GM21619 (cell line): ENCODE measurements around the gene RAB33B.
"Not testable (repeated sequence)": the region's sequence is repeated elsewhere in the genome, so short reads cannot be mapped to it uniquely, and the experiment has no call there.

ENCODE experiments used
- ATAC-seq: cut with Tn5 transposase; IDR thresholded peaks from one replicate; pipeline ENCODE4 v1.9.1; 2021; ENCODE audit not compliant: unreplicated experiment

Gene RAB33B

GRCh38 chr4:139454111-139455045 is at the start of gene RAB33B:
Gene RAB33B (plus strand): TSS chr4:139454121. CDS start chr4:139454196, 75 bp downstream.
- ATAC-seq = peak; percentile 3

GRCh38 chr4:139410312-139410711 is 43.6 kb upstream of the RAB33B start:
- no peak for ATAC-seq

- not testable (repeated sequence) for ATAC-seq
These were observed 39.2 kb upstream of the RAB33B start for GRCh38 chr4:139414671-139415210.

GRCh38 chr4:139416073-139416673 is 37.7 kb upstream of the RAB33B start:
- ATAC-seq = peak; percentile 55

GRCh38 chr4:139419388-139419914 is 34.5 kb upstream of the RAB33B start:
- ATAC-seq = peak; percentile 78

- no peak for ATAC-seq
These were observed 33.3 kb upstream of the RAB33B start for GRCh38 chr4:139420652-139421051.

GRCh38 chr4:139436122-139436521 is 17.8 kb upstream of the RAB33B start:
- no peak for ATAC-seq

- no peak for ATAC-seq
These were observed 15.8 kb upstream of the RAB33B start for GRCh38 chr4:139438141-139438540.

GRCh38 chr4:139441029-139441428 is 12.9 kb upstream of the RAB33B start:
- ATAC-seq = no peak

- no peak for ATAC-seq
These were observed 10.3 kb upstream of the RAB33B start for GRCh38 chr4:139443661-139444060.

- not testable (repeated sequence) for ATAC-seq
These were observed 9.0 kb upstream of the RAB33B start for GRCh38 chr4:139444881-139445280.

- ATAC-seq = not testable (repeated sequence)
These were observed 6.8 kb upstream of the RAB33B start for GRCh38 chr4:139447078-139447477.

GRCh38 chr4:139450586-139450985 is 3.3 kb upstream of the RAB33B start:
- no peak for ATAC-seq

- ATAC-seq = no peak
These were observed 1.9 kb upstream of the RAB33B start for GRCh38 chr4:139451997-139452396.

- ATAC-seq = peak; percentile 43
These were observed 915 bp upstream of the RAB33B start for GRCh38 chr4:139453041-139453370.

GRCh38 chr4:139453371-139454110 is 380 bp upstream of the RAB33B start:
- ATAC-seq = peak; percentile 87

- no peak for ATAC-seq
These were observed 1.2 kb downstream of the RAB33B start for GRCh38 chr4:139455126-139455538.

GRCh38 chr4:139457318-139457717 is 3.4 kb downstream of the RAB33B start:
- ATAC-seq = no peak

GRCh38 chr4:139458543-139458942 is 4.6 kb downstream of the RAB33B start:
- ATAC-seq = no peak

- no peak for ATAC-seq
These were observed 5.1 kb downstream of the RAB33B start for GRCh38 chr4:139458999-139459398.

- no peak for ATAC-seq
These were observed 6.6 kb downstream of the RAB33B start for GRCh38 chr4:139460565-139460964.
